Mesenchymal stem cell (in vitro differentiated cells and primary cell): ENCODE results near the gene ECEL1.
"Not testable (repeated sequence)": the region's sequence is repeated elsewhere in the genome, so short reads cannot be mapped to it uniquely, and the experiment has no call there.

Source experiments
- DNase-seq: peaks from one replicate; pipeline ENCODE4 v3.0.0-alpha.2; 2013
- H2AFZ ChIP-seq: one replicate; pipeline ENCODE4 v1.6.1; 2013; ENCODE audit warnings: low read depth, mild to moderate bottlenecking, control low read depth, inconsistent platforms, low read length, moderate library complexity
- H2AK5ac ChIP-seq: 2 replicates; pipeline ENCODE4 v1.6.1; 2013; ENCODE audit warnings: low read length, moderate library complexity, mild to moderate bottlenecking, inconsistent platforms; ENCODE audit not compliant: severe bottlenecking
- H2BK120ac ChIP-seq: one replicate; pipeline ENCODE4 v1.6.1; 2013; ENCODE audit warnings: low read depth, mild to moderate bottlenecking, inconsistent platforms, low read length, moderate library complexity
- H2BK12ac ChIP-seq, 2 experiments: one replicate each; pipeline ENCODE4 v1.6.1; 2013; ENCODE audit warnings: inconsistent platforms in 2 of 2, low read length in 2 of 2, mild to moderate bottlenecking in 2 of 2, moderate library complexity in 2 of 2, control low read depth in 1 of 2
- H2BK15ac ChIP-seq: one replicate; pipeline ENCODE4 v1.6.1; 2013; ENCODE audit warnings: mild to moderate bottlenecking, low read depth, inconsistent platforms; ENCODE audit not compliant: poor library complexity, severe bottlenecking
- H2BK5ac ChIP-seq: 2 replicates; pipeline ENCODE4 v1.6.1; 2013; ENCODE audit warnings: low read depth, mild to moderate bottlenecking, low read length, control low read depth, inconsistent platforms; ENCODE audit not compliant: poor library complexity, severe bottlenecking
- H3K14ac ChIP-seq, 2 experiments: one replicate each; pipeline ENCODE4 v1.6.1; 2013; ENCODE audit warnings: inconsistent platforms in 2 of 2, low read length in 2 of 2, control low read depth in 1 of 2, mild to moderate bottlenecking in 1 of 2, moderate library complexity in 1 of 2
- H3K18ac ChIP-seq, 2 experiments: one replicate each; pipeline ENCODE4 v1.6.1; 2013; ENCODE audit warnings: inconsistent platforms in 2 of 2, low read length in 2 of 2, control low read depth in 1 of 2, low read depth in 1 of 2, mild to moderate bottlenecking in 1 of 2
- H3K23ac ChIP-seq, 2 experiments: one replicate each; pipeline ENCODE4 v1.6.1; 2013; ENCODE audit warnings: inconsistent platforms in 2 of 2, low read length in 2 of 2, mild to moderate bottlenecking in 2 of 2, moderate library complexity in 2 of 2, control low read depth in 1 of 2
- H3K27ac ChIP-seq: 2 replicates; pipeline ENCODE4 v1.5.1; 2013; ENCODE audit warnings: mild to moderate bottlenecking, moderate library complexity, low read length, control low read depth, inconsistent platforms; ENCODE audit not compliant: poor library complexity, severe bottlenecking
- H3K27me3 ChIP-seq, 2 experiments: 2 replicates each; pipeline versions ENCODE4 v1.6.1 to v1.7.0; 2013; ENCODE audit warnings: low read length in 2 of 2, mild to moderate bottlenecking in 2 of 2, moderate library complexity in 2 of 2, control low read depth in 1 of 2, inconsistent platforms in 1 of 2; ENCODE audit not compliant: control insufficient read depth in 1 of 2, insufficient read depth in 1 of 2
- H3K36me3 ChIP-seq, 2 experiments: 2 replicates each; pipeline versions ENCODE4 v1.6.1 to v1.7.0; 2013; ENCODE audit warnings: low read length in 2 of 2, control low read depth in 1 of 2, inconsistent platforms in 1 of 2, low read depth in 1 of 2, mild to moderate bottlenecking in 1 of 2; ENCODE audit not compliant: insufficient read depth in 2 of 2, control insufficient read depth in 1 of 2
- H3K4ac ChIP-seq, 2 experiments: one replicate each; pipeline ENCODE4 v1.6.1; 2013; ENCODE audit warnings: inconsistent platforms in 2 of 2, low read length in 2 of 2, mild to moderate bottlenecking in 2 of 2, moderate library complexity in 2 of 2, control low read depth in 1 of 2, low read depth in 1 of 2
- H3K4me1 ChIP-seq: 2 replicates; pipeline ENCODE4 v1.6.1; 2013; ENCODE audit warnings: low read depth, low read length, control low read depth; ENCODE audit not compliant: control insufficient read depth, insufficient read depth
- H3K4me2 ChIP-seq: 2 replicates; pipeline ENCODE4 v1.6.1; 2013; ENCODE audit warnings: low read length, mild to moderate bottlenecking, inconsistent platforms; ENCODE audit not compliant: poor library complexity, severe bottlenecking
- H3K4me3 ChIP-seq, 2 experiments: 2 replicates each; pipeline versions ENCODE4 v1.5.1 to v1.7.0; 2013; ENCODE audit warnings: low read length in 2 of 2, mild to moderate bottlenecking in 2 of 2, control low read depth in 1 of 2, low read depth in 1 of 2; ENCODE audit not compliant: insufficient read depth in 1 of 2
- H3K79me1 ChIP-seq: replicated peaks from 2 replicates; pipeline ENCODE4 v1.6.1; 2013; ENCODE audit warnings: mild to moderate bottlenecking, control low read depth, low read length, inconsistent platforms; ENCODE audit not compliant: poor library complexity, severe bottlenecking
- H3K9ac ChIP-seq: 2 replicates; pipeline ENCODE4 v1.7.0; 2013; ENCODE audit warnings: mild to moderate bottlenecking, low read length, moderate library complexity
- H3K9me3 ChIP-seq: 2 replicates; pipeline ENCODE4 v1.7.0; 2013; ENCODE audit warnings: mild to moderate bottlenecking, low read length; ENCODE audit not compliant: control insufficient read depth
- H4K8ac ChIP-seq: one replicate; pipeline ENCODE4 v1.6.1; 2013; ENCODE audit warnings: inconsistent platforms, mild to moderate bottlenecking, low read length, moderate library complexity
- H4K91ac ChIP-seq: one replicate; pipeline ENCODE4 v1.6.1; 2013; ENCODE audit warnings: mild to moderate bottlenecking, low read length, inconsistent platforms
- WGBS: methylation state at CpG from one replicate; pipeline ENCODE4 v1.1.7; 2013; ENCODE audit warnings: mixed read lengths; 5-methylcytosine and 5-hydroxymethylcytosine counted together

The ECEL1 gene

GRCh38 chr2:232441922-232442321, 45.7 kb downstream of the ECEL1 start:
- 86% methylated on average over 4 of the region's 10 CpGs for WGBS
- H3K4me2 ChIP-seq, H2BK15ac ChIP-seq, H3K4me1 ChIP-seq, H4K91ac ChIP-seq, H4K8ac ChIP-seq, H2BK120ac ChIP-seq, H3K4ac ChIP-seq, H2BK12ac ChIP-seq, H2BK5ac ChIP-seq, DNase-seq, H3K36me3 ChIP-seq, H2AFZ ChIP-seq, H3K9ac ChIP-seq, H3K23ac ChIP-seq, H2AK5ac ChIP-seq, H3K14ac ChIP-seq, H3K79me1 ChIP-seq, H3K18ac ChIP-seq, H3K27ac ChIP-seq, H3K9me3 ChIP-seq, H3K4me3 ChIP-seq: not testable (repeated sequence)
- H3K27me3 ChIP-seq = peaks cover 33 to 35% of the 10 kb centered on the region in 2 experiments

GRCh38 chr2:232441147-232441651, 46.4 kb downstream of the ECEL1 start:
- no peak for DNase-seq
- H2BK12ac ChIP-seq = no peak overlapping the region
- no peak overlapping the region for H3K23ac ChIP-seq
- H3K14ac ChIP-seq = no peak overlapping the region
- no peak overlapping the region for H4K91ac ChIP-seq
- no peak overlapping the region for H3K18ac ChIP-seq
- peaks cover 36 to 40% of the 10 kb centered on the region in 2 experiments for H3K27me3 ChIP-seq
- H3K9ac ChIP-seq = no peak overlapping the region
- H2AK5ac ChIP-seq = no peak overlapping the region
- 83% methylated on average over 12 of the region's 12 CpGs for WGBS
- no peak overlapping the region for H2AFZ ChIP-seq
- no peaks in the 10 kb centered on the region for H3K36me3 ChIP-seq
- H3K9me3 ChIP-seq = no peaks in the 10 kb centered on the region
- no peak overlapping the region for H2BK5ac ChIP-seq
- H3K79me1 ChIP-seq = no peaks in the 10 kb centered on the region
- no peak overlapping the region for H3K4ac ChIP-seq
- H2BK15ac ChIP-seq = no peak overlapping the region
- no peak overlapping the region for H3K4me3 ChIP-seq
- H2BK120ac ChIP-seq = no peak overlapping the region
- H4K8ac ChIP-seq = no peak overlapping the region
- H3K4me2 ChIP-seq = no peak overlapping the region
- H3K4me1 ChIP-seq = peaks cover 8% of the 10 kb centered on the region
- H3K27ac ChIP-seq = no peak overlapping the region

- not testable (repeated sequence) for H4K91ac ChIP-seq, H3K18ac ChIP-seq, H2BK15ac ChIP-seq, H3K14ac ChIP-seq, H4K8ac ChIP-seq, H3K79me1 ChIP-seq, H3K23ac ChIP-seq, H2BK5ac ChIP-seq, H2BK120ac ChIP-seq, H2AFZ ChIP-seq, H3K4ac ChIP-seq, H3K27ac ChIP-seq, H3K9me3 ChIP-seq, H2BK12ac ChIP-seq, H3K9ac ChIP-seq, H3K4me2 ChIP-seq, H3K36me3 ChIP-seq, H3K4me1 ChIP-seq, H3K4me3 ChIP-seq, H2AK5ac ChIP-seq
- DNase-seq = peak; percentile 65
- peaks cover 39 to 47% of the 10 kb centered on the region in 2 experiments for H3K27me3 ChIP-seq
- 12% methylated on average over 13 of the region's 16 CpGs for WGBS
Observed at GRCh38 chr2:232440220-232441018, 47.2 kb downstream of the ECEL1 start.

DNA sequence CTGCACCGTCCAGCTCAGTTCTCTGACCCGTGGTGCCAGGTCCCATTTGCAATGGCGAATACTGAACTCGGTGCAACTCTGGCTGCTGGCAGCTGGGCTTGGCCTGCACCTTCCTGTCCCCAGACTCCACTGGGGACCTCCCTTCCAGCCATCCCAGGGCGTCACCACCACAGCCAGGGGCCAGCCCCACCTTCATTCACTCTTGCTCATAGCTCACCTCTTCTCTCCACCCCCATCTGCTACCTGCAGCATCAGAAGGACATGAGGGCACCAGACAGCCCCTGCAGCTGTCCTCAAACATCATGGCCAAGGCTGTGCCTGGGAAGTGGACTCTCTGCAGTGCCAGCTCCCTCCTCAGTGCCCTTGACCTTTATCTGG, 47.9 kb downstream of the ECEL1 start:
- Histone ChIP-seq H3K27ac (no peak overlapping the region), H3K14ac (no peak overlapping the region), H3K4me3 (no peak overlapping the region), H3K4me2 (no peak overlapping the region), H3K27me3 (peaks cover 46 to 52% of the 10 kb centered on the region in 2 experiments), H2AFZ (no peak overlapping the region), H3K18ac (no peak overlapping the region), H3K36me3 (no peaks in the 10 kb centered on the region), H3K4me1 (peaks cover 8% of the 10 kb centered on the region), H3K9ac (no peak overlapping the region), H2BK12ac (no peak overlapping the region), H3K4ac (no peak overlapping the region), H2BK5ac (no peak overlapping the region), H3K9me3 (no peaks in the 10 kb centered on the region), H4K8ac (no peak overlapping the region), H3K23ac (no peak overlapping the region), H3K79me1 (no peaks in the 10 kb centered on the region), H2AK5ac (no peak overlapping the region), H2BK120ac (no peak overlapping the region), H4K91ac (no peak overlapping the region), H2BK15ac (no peak overlapping the region)
- 17% methylated on average over 5 of the region's 5 CpGs for WGBS
- no peak for DNase-seq
